Measurements from ENCODE around the gene ROBO2. TPM values are rescaled to one million over a fixed set of nuclear protein-coding genes. Genes with fewer than 3 reads are reported as not detected.

Gene ROBO2
- total and polyA plus RNA-seq, 3 donors from 2014 or later: 16.1 to 23.3 (median 17.7) TPM

- TF ChIP-seq CTCF (IDR thresholded peaks at IDR 0.05): no peak
- TF ChIP-seq POLR2A (IDR thresholded peaks at IDR 0.05): no peak
Observed at GRCh38 chr3:77325280-77325679, 285.4 kb downstream of the ROBO2 start.

GRCh38 chr3:77325702-77326101 is 285.8 kb downstream of the ROBO2 start:
- no peak overlapping the region for H3K4me3 ChIP-seq
- TF ChIP-seq CTCF (IDR thresholded peaks at IDR 0.05) (no peak), POLR2A (IDR thresholded peaks at IDR 0.05) (no peak)
- H3K27ac ChIP-seq: no peak overlapping the region
- 88 to 97% methylated on average over 2 of the region's 2 CpGs for WGBS, 2 donors
- no peaks in the 10 kb centered on the region for H3K9me3 ChIP-seq
- DNase-seq: no peak
- H3K4me1 ChIP-seq: no peaks in the 10 kb centered on the region
- H3K36me3 ChIP-seq (ENCODE audit: low read depth, missing control alignments): no peaks in the 10 kb centered on the region
- H3K27me3 ChIP-seq: no peaks in the 10 kb centered on the region
- intact Hi-C loops (cut with DNase I; ENCODE audit: low total_unique reads): no loop called here

More at GRCh38 chr3:77325280-77325679, 285.4 kb downstream of the ROBO2 start:
- Histone ChIP-seq H3K4me3 (no peak overlapping the region), H3K4me1 (no peaks in the 10 kb centered on the region), H3K36me3 (ENCODE audit: low read depth, missing control alignments) (no peaks in the 10 kb centered on the region), H3K9me3 (no peaks in the 10 kb centered on the region), H3K27me3 (no peaks in the 10 kb centered on the region), H3K27ac (no peak overlapping the region)
- WGBS, 2 donors: 75 to 89% methylated on average over 2 of the region's 2 CpGs
- intact Hi-C loops (cut with DNase I; ENCODE audit: low total_unique reads): no loop called here
- DNase-seq: no peak

GRCh38 chr3:77326586-77326985 is 286.7 kb downstream of the ROBO2 start:
- TF ChIP-seq POLR2A (IDR thresholded peaks at IDR 0.05): no peak
- no peak for TF ChIP-seq CTCF (IDR thresholded peaks at IDR 0.05)
- Histone ChIP-seq H3K27me3 (no peaks in the 10 kb centered on the region), H3K9me3 (no peaks in the 10 kb centered on the region), H3K4me1 (no peaks in the 10 kb centered on the region), H3K36me3 (ENCODE audit: low read depth, missing control alignments) (no peaks in the 10 kb centered on the region), H3K27ac (no peak overlapping the region), H3K4me3 (no peak overlapping the region)
- DNase-seq: no peak
- 88 to 94% methylated on average over 5 of the region's 5 CpGs for WGBS, 2 donors
- intact Hi-C loops (cut with DNase I; ENCODE audit: low total_unique reads): no loop called here

- Histone ChIP-seq H3K36me3 (ENCODE audit: low read depth, missing control alignments) (no peaks in the 10 kb centered on the region), H3K27ac (no peak overlapping the region), H3K4me1 (no peaks in the 10 kb centered on the region), H3K9me3 (no peaks in the 10 kb centered on the region), H3K4me3 (no peak overlapping the region), H3K27me3 (no peaks in the 10 kb centered on the region)
- DNase-seq: no peak
- intact Hi-C loops (cut with DNase I; ENCODE audit: low total_unique reads): no loop called here
- WGBS, 2 donors: 36 to 48% methylated on average over 1 of the region's 1 CpG
- TF ChIP-seq CTCF (IDR thresholded peaks at IDR 0.05) (no peak), POLR2A (IDR thresholded peaks at IDR 0.05) (no peak)
Observed at GRCh38 chr3:77328690-77329089, 288.8 kb downstream of the ROBO2 start.

- no peak overlapping the region for H3K27ac ChIP-seq
- no peak for DNase-seq
- no peaks in the 10 kb centered on the region for H3K4me1 ChIP-seq
- WGBS, 2 donors: 31 to 37% methylated on average over 4 of the region's 4 CpGs
- intact Hi-C loops (cut with DNase I; ENCODE audit: low total_unique reads): no loop called here
- H3K36me3 ChIP-seq (ENCODE audit: low read depth, missing control alignments): no peaks in the 10 kb centered on the region
- TF ChIP-seq POLR2A (IDR thresholded peaks at IDR 0.05): no peak
- H3K9me3 ChIP-seq: no peaks in the 10 kb centered on the region
- H3K4me3 ChIP-seq: no peak overlapping the region
- no peaks in the 10 kb centered on the region for H3K27me3 ChIP-seq
Observed at GRCh38 chr3:77329116-77329515, 289.2 kb downstream of the ROBO2 start.
